NCI-H128 (cell line): Measurements from ENCODE around the gene POTEB3.
"Not testable (repeated sequence)": the region's sequence is repeated elsewhere in the genome, so short reads cannot be mapped to it uniquely, and the experiment has no call there.

Source experiments
- DNase-seq: peaks from one replicate; lab custom pipeline; 2025; ENCODE audit not compliant: unreplicated experiment; lab: John Stamatoyannopoulos, UW

POTEB3 gene

GRCh38 chr15:21440399-21440798 is at the start of gene POTEB3:
POTEB3 (minus strand) TSS chr15:21440499; CDS start chr15:21440011, 488 bp downstream.
- DNase-seq: not testable (repeated sequence)

GRCh38 chr15:21453683-21454082 is 13.4 kb upstream of the POTEB3 start:
- not testable (repeated sequence) for DNase-seq

GRCh38 chr15:21451920-21452563 is 11.7 kb upstream of the POTEB3 start:
- not testable (repeated sequence) for DNase-seq

GRCh38 chr15:21451487-21451886 is 11.2 kb upstream of the POTEB3 start:
- DNase-seq: not testable (repeated sequence)

- DNase-seq: not testable (repeated sequence)
Observed at GRCh38 chr15:21407366-21407765, 32.9 kb downstream of the POTEB3 start.

GRCh38 chr15:21401531-21401930 is 38.8 kb downstream of the POTEB3 start:
- not testable (repeated sequence) for DNase-seq

- DNase-seq: not testable (repeated sequence)
Observed at GRCh38 chr15:21399111-21399510, 41.2 kb downstream of the POTEB3 start.

GRCh38 chr15:21398511-21398910 is 41.8 kb downstream of the POTEB3 start:
- DNase-seq: not testable (repeated sequence)

- not testable (repeated sequence) for DNase-seq
Observed at GRCh38 chr15:21397656-21398055, 42.6 kb downstream of the POTEB3 start.

- not testable (repeated sequence) for DNase-seq
Observed at GRCh38 chr15:21397186-21397585, 43.1 kb downstream of the POTEB3 start.

GRCh38 chr15:21385961-21386360 is 54.3 kb downstream of the POTEB3 start:
- DNase-seq: not testable (repeated sequence)

GRCh38 chr15:21383866-21384485 is 56.3 kb downstream of the POTEB3 start:
- DNase-seq: not testable (repeated sequence)

GRCh38 chr15:21373682-21374081 is 66.6 kb downstream of the POTEB3 start:
- not testable (repeated sequence) for DNase-seq

GRCh38 chr15:21369177-21369576 is 71.1 kb downstream of the POTEB3 start:
- DNase-seq: not testable (repeated sequence)

- not testable (repeated sequence) for DNase-seq
Observed at GRCh38 chr15:21368625-21369024, 71.7 kb downstream of the POTEB3 start.
